HG02852 (cell line): ENCODE data around the gene GGCT.

ENCODE experiments used
- ATAC-seq: cut with Tn5 transposase; IDR thresholded peaks from one replicate; pipeline ENCODE4 v1.9.1; 2021; ENCODE audit warnings: mild to moderate bottlenecking, moderate library complexity; ENCODE audit not compliant: unreplicated experiment

Gene GGCT

DNA sequence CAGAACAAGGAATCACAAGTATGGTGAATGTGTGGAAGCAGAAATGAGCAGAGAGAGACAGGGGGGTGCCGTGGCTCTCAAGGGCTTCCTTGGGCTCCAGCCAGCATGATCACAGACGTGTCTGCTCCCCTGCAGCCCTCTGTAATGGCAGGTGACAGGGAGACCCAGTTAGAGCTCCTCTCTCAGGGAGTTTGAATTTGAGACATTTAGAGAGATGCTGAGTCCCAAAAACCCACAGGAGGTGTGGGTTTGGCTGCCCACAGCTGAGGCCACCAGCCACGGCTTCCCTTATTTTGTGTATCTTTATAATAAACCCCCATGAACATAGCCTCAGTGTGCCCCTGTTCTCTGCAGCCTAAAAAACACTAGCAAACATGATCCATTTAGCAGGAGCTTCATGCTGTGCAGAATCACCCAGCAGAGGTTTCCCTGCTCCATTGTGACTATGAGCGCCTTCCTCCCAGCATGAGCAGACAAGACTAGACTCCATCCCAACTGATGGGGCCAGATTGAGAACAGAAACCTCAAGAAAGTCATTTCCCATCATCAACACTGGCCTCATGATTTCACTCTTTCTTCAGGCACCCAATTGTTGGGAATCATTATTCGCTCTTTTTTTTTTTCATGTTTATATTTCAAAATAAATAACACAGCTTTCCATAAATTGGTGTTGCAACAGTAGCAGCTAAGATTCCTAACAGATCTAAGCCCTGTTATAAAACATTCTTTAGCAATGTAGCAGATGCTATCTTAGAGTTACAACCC lies 39.4 kb downstream of the GGCT start:
- ATAC-seq = no peak

- ATAC-seq = no peak
Observed at GRCh38 chr7:30464231-30464671, 40.4 kb downstream of the GGCT start.

DNA sequence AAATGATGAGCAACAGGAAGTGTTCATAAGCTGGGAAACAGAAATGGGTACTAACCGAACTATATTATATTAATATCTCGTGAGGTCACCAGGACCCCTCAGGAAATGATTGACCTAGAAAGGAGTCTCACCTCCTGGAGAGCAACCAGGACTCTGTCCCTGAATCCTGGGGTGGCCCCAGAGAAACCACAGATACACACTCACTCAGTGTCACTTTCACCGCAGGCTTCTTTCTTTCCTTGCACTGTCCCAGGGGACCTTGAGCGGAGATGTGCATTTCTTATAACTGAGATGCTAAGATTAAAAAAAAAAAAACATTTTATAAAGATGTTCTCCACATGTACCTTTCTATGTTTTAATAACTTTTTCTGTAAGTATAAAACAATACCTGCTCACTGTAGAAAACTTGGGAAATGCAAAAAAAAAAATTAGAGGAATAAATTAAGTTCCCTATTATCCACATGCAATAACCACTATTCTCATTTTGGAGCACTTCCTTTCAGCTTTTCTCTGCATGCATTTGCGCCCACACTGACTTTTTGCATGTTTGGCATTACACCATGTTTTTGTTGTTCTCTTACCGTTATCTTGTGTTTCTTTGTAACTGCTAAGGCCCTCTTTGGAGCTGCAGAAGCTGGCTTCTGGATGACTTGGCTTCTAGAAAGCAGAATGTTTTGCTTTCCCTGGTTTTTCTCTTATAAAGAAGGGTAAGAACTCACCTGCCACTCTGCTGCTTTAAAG lies 41.1 kb downstream of the GGCT start:
- peak; percentile 71 for ATAC-seq

DNA sequence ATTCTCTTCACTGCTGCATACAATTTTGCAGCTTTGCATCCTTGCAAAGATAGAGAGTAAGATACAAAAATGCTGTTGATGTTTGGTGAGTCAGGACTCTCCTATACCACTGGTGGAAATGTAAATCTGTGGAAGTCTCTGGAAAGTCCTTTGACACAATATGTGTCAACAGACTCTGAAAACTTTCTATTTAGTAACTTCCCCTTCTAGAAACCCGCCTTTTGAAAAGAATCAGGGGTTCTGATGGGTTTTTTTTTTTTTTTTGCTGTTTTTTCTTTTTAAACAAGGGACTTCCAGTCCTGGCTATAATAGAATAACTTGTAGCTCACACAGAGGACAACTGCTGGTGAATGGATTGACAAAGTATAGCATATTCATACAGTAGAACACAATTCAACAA lies 42.5 kb downstream of the GGCT start:
- no peak for ATAC-seq

DNA sequence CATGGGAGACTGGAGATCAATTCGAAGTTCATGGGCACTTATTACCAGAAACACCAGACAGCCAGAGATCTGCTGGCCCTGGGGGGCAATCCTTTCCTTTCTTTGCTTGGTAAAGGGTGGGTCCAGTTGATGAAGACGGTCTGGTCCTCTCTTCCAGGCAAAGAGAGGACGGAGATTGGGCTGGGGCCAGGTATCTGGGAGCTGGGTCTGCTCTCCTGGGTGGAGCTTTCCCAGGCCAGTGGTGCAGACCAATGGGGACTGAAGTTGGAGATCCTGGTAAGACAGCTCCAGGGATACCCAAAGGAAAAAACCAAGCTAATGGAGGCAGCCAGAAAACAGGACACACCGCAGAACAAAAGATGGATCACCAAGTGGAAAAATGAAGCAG lies 44.4 kb downstream of the GGCT start:
- ATAC-seq = no peak

- no peak for ATAC-seq
Observed at GRCh38 chr7:30459591-30460245, 44.9 kb downstream of the GGCT start.

GRCh38 chr7:30458311-30458710 lies 46.3 kb downstream of the GGCT start:
- no peak for ATAC-seq

GRCh38 chr7:30453921-30454320 lies 50.7 kb downstream of the GGCT start:
- no peak for ATAC-seq

DNA sequence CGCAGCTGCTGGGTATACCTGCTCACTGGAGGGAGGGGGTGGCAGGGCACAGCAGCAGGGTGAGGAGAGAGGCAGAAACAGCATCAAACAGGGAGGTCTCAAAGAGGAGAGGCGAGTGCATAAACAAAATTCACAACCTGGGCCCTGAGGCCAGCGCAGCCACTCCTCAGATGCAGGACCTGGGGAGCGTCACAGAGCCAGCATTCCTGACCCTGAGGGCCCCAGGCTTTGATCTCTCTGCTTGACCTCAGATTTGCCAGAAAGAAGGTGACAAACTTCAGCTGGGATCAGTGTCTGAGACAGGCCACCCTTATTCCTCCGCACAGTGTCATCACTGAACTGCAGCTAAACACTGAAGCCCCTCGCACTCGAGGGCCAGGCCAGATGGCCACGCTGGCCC lies 51.6 kb downstream of the GGCT start:
- no peak for ATAC-seq

- ATAC-seq = no peak
Observed at GRCh38 chr7:30452280-30452930, 52.2 kb downstream of the GGCT start.

DNA sequence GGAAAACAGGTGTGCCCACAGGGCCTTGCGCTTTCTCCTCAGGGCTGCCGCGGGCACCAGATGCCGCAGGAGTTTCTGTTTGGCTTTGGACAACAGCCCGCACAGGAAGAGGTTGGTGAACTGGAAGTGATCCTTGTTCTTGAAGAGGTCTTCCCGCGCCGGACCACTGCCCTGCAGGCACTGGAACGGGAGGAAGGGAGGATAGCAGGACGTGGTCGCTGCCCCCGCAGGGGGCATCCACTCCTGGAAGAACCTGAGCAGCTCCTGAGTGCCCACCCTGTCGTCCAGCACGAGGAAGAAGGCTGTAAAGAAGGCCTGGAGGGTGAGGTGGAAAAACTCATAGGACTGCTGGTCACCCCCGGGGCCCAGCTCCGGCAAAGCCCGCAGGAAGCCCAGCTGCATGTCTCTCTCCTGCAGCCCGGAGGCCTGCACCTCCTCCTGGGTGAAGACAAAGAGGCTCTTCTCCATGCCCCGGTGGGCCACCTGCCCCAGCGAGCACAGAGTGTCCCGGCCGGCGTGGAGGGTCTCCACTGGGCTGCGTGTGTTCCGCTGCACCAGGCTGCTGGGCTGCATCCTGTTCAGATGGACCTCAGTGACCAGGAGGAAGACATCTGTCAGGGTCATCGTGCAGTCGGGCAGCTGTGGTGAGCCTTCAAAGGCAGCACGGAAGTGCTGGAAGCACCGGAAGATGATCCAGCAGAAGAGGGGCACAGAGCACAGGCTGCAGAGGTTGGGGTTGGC lies 52.9 kb downstream of the GGCT start:
- no peak for ATAC-seq

GRCh38 chr7:30450983-30451497 lies 53.6 kb downstream of the GGCT start:
- no peak for ATAC-seq

GRCh38 chr7:30450240-30450982 lies 54.2 kb downstream of the GGCT start:
- ATAC-seq = no peak

DNA sequence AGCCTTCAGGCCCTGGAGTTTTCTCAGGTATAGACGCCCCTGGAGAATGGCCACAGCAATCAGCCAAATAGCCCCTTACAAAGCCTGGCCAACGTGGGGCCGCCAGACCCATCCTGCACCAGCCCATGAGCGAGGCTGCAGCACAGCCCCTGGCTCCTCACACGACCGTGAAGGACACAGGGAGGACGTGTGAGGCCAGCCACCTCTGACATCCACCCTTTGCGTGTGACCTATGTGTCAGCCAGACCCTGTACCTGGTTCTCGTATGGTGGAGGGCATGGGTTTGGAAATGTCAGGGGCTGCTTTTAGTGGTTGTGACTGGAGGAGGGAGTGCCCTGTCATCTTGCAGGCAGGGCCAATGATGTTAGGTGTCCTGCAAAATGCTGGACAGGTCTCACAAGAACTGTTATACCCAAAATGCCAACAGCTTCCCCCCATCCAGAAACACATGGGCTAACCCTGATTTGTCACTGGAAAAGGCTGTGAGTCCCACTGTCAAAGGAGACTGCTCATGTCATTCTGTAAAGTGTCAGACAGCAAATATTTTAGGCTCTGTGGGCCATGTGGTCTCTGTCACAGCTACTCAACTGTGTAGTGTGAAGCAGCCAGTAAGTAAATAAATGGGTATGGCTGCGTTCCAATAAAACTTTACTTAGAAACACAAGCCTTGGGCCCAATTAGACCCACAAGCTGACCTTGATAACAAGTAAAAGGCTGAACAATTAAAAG lies 56.0 kb downstream of the GGCT start:
- no peak for ATAC-seq

DNA sequence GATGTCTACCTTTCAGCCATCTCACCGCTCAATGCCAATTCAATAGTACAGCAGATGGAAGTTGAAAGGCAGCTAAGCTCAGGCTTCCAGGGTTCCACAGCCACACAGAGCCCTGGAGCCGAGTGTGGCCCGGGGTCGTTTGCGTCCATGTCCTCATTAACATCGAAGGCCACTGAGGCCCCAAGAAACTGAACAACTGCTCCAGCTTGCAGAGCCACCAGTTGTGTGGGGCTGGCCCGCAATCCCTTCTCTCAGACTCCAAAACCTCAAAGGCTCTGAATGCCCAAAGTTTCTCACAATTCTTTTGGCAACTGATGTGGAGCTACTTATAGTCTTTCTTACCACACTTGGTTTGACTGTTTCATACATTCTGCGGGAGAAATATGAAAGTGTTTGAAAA lies 57.2 kb downstream of the GGCT start:
- no peak for ATAC-seq
